ENCODE data around the gene PDZRN3.

Gene PDZRN3

GRCh38 chr3:73653877-73654276, 29.1 kb upstream of the PDZRN3 start:
- no peak overlapping the region for H3K4me3 ChIP-seq (replicated peaks; ENCODE audit: low read depth, low read length)
- TF ChIP-seq CTCF (IDR thresholded peaks at IDR 0.05; ENCODE audit: low read depth, low read length, missing control alignments), result no peak
- DNase-seq (ENCODE audit: extremely low read depth, low read depth), result no peak

DNA sequence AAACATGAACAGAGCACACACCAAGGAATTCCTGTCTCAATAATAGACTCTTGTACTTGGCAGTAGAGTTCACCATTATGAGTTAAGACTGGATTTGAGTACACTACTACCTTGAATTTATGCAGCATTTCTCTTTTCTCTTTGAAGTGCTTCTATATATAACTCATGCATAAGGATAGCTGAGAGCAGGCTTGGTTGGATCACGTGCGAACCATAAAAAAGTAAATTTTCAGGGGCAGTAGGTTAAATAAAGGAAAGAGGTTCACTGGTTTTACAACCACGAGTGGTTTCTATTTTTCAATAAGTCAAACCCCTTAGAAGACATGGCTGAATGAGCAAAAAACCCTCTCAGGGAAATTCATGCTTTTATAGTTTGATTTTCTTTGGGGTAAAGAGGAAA, 28.6 kb upstream of the PDZRN3 start:
- DNase-seq (ENCODE audit: extremely low read depth, low read depth), result no peak
- TF ChIP-seq CTCF (IDR thresholded peaks at IDR 0.05; ENCODE audit: low read depth, low read length, missing control alignments), result no peak
- no peak overlapping the region for H3K4me3 ChIP-seq (replicated peaks; ENCODE audit: low read depth, low read length)

DNA sequence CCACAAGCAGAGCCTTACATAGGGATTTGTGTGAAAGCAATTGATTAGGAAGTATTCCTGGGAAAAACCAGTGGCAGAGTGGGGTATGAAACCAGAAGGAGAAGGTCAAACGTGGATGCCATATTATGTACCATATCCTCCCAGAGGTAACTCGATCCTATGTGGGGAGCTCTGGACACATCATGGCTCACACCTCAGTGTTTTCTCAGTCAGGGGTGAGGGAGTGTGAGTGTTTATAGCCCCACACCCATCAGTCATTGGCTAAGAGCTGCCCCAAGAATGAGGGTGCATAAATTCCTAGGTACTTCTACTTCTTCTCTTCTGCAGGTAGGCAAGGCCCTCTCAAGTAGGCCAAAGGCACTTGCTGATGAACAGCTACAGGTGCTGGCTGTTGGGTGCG, 28.2 kb upstream of the PDZRN3 start:
- no peak overlapping the region for H3K4me3 ChIP-seq (replicated peaks; ENCODE audit: low read depth, low read length)
- no peak for TF ChIP-seq CTCF (IDR thresholded peaks at IDR 0.05; ENCODE audit: low read depth, low read length, missing control alignments)
- no peak for DNase-seq (ENCODE audit: extremely low read depth, low read depth)

DNA sequence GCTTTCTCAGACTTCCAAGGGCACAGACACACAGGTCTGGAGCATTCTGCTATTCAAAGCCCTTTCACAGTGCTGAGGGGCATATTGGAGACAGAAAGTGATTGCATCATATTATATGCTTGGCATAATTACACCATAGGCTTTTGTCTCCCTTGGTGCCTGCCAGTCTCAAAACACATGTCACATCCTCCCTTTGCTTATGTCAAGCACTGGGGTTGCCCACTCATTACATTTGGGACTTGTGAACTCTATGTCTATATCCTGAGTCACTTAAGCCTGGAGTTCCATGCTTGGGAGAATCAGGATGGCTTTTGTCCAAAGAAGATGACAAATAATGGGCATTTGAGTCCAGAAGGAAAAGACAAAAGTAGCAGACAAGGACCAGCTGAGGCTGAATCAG, 12.3 kb upstream of the PDZRN3 start:
- no peak overlapping the region for H3K4me3 ChIP-seq (replicated peaks; ENCODE audit: low read depth, low read length)
- no peak for TF ChIP-seq CTCF (IDR thresholded peaks at IDR 0.05; ENCODE audit: low read depth, low read length, missing control alignments)
- no peak for DNase-seq (ENCODE audit: extremely low read depth, low read depth)

- no peak for DNase-seq (ENCODE audit: extremely low read depth, low read depth)
- no peak for TF ChIP-seq CTCF (IDR thresholded peaks at IDR 0.05; ENCODE audit: low read depth, low read length, missing control alignments)
- H3K4me3 ChIP-seq (replicated peaks; ENCODE audit: low read depth, low read length), result no peak overlapping the region
Measured at GRCh38 chr3:73635254-73635653, 10.5 kb upstream of the PDZRN3 start.

DNA sequence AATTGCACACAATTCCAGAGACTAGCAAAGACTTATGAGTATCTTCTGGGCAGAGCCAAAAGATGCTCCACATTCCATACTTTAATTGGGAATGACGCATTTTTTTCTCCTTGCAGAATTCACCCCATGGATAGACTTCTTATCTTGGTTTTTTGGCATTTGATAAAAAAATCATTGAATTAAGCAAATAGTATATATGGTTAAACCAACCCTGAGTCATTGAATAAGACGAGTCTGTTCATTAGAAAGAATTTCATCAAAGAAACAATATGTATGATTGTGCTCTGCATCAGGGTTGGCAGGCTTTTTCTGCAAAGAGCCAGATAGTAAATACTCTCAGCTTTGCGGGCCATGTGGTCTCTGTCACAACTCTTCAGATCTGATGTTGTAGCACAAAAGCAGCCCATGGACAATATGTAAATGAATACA, 9.2 kb upstream of the PDZRN3 start:
- TF ChIP-seq CTCF (IDR thresholded peaks at IDR 0.05; ENCODE audit: low read depth, low read length, missing control alignments), result no peak
- H3K4me3 ChIP-seq (replicated peaks; ENCODE audit: low read depth, low read length), result no peak overlapping the region
- no peak for DNase-seq (ENCODE audit: extremely low read depth, low read depth)

GRCh38 chr3:73633453-73633852, 8.7 kb upstream of the PDZRN3 start:
- no peak overlapping the region for H3K4me3 ChIP-seq (replicated peaks; ENCODE audit: low read depth, low read length)
- DNase-seq (ENCODE audit: extremely low read depth, low read depth), result no peak
- TF ChIP-seq CTCF (IDR thresholded peaks at IDR 0.05; ENCODE audit: low read depth, low read length, missing control alignments), result no peak

Data from HFF-Myc (cell line).